ENCODE data around the gene SACS.
"Not testable (repeated sequence)": the region's sequence is repeated elsewhere in the genome, so short reads cannot be mapped to it uniquely, and the experiment has no call there.

Gene SACS

GRCh38 chr13:23411706-23412105 lies 21.8 kb downstream of the SACS start:
- no peak for DNase-seq (ENCODE audit: low read depth, low spot score)

- no peak for DNase-seq (ENCODE audit: low read depth, low spot score)
Observed at GRCh38 chr13:23411220-23411619, 22.3 kb downstream of the SACS start.

- DNase-seq (ENCODE audit: low read depth, low spot score), result no peak
Observed at GRCh38 chr13:23408026-23408425, 25.5 kb downstream of the SACS start.

GRCh38 chr13:23401156-23401555 lies 32.3 kb downstream of the SACS start:
- not testable (repeated sequence) for DNase-seq (ENCODE audit: low read depth, low spot score)

GRCh38 chr13:23399347-23399746 lies 34.2 kb downstream of the SACS start:
- DNase-seq (ENCODE audit: low read depth, low spot score), result no peak

- no peak for DNase-seq (ENCODE audit: low read depth, low spot score)
Observed at GRCh38 chr13:23394821-23395220, 38.7 kb downstream of the SACS start.

GRCh38 chr13:23392925-23393645 lies 40.4 kb downstream of the SACS start:
- no peak for DNase-seq (ENCODE audit: low read depth, low spot score)

- DNase-seq (ENCODE audit: low read depth, low spot score), result no peak
Observed at GRCh38 chr13:23392313-23392712, 41.2 kb downstream of the SACS start.

GRCh38 chr13:23391752-23392151 lies 41.8 kb downstream of the SACS start:
- DNase-seq (ENCODE audit: low read depth, low spot score), result no peak

GRCh38 chr13:23386533-23386932 lies 47.0 kb downstream of the SACS start:
- DNase-seq (ENCODE audit: low read depth, low spot score), result no peak

- DNase-seq (ENCODE audit: low read depth, low spot score), result no peak
Observed at GRCh38 chr13:23385931-23386330, 47.6 kb downstream of the SACS start.

- DNase-seq (ENCODE audit: low read depth, low spot score), result no peak
Observed at GRCh38 chr13:23384111-23384510, 49.4 kb downstream of the SACS start.

- DNase-seq (ENCODE audit: low read depth, low spot score), result no peak
Observed at GRCh38 chr13:23383151-23383550, 50.4 kb downstream of the SACS start.

GRCh38 chr13:23381866-23382265 lies 51.6 kb downstream of the SACS start:
- no peak for DNase-seq (ENCODE audit: low read depth, low spot score)

GRCh38 chr13:23380534-23380933 lies 53.0 kb downstream of the SACS start:
- DNase-seq (ENCODE audit: low read depth, low spot score), result no peak

GRCh38 chr13:23377983-23378632 lies 55.4 kb downstream of the SACS start:
- DNase-seq (ENCODE audit: low read depth, low spot score), result peak; percentile 27

GRCh38 chr13:23377579-23377978 lies 55.9 kb downstream of the SACS start:
- no peak for DNase-seq (ENCODE audit: low read depth, low spot score)

- DNase-seq (ENCODE audit: low read depth, low spot score), result peak; percentile 94
Observed at GRCh38 chr13:23375001-23375971, 58.2 kb downstream of the SACS start.

- DNase-seq (ENCODE audit: low read depth, low spot score), result no peak
Observed at GRCh38 chr13:23372264-23372906, 61.1 kb downstream of the SACS start.

- DNase-seq (ENCODE audit: low read depth, low spot score), result no peak
Observed at GRCh38 chr13:23367907-23368306, 65.6 kb downstream of the SACS start.

GRCh38 chr13:23365652-23366051 lies 67.8 kb downstream of the SACS start:
- DNase-seq (ENCODE audit: low read depth, low spot score), result no peak

- no peak for DNase-seq (ENCODE audit: low read depth, low spot score)
Observed at GRCh38 chr13:23359882-23360281, 73.6 kb downstream of the SACS start.
